B cell (primary cell): ENCODE data around the gene WDR73. TPM values are rescaled to one million over a fixed set of nuclear protein-coding genes. Genes with fewer than 3 reads are reported as not detected.

Source experiments
- ATAC-seq: fragments of 200-7000 bp; cut with Tn5 transposase; one replicate; pipeline ENCODE4 v1.10.0; 2021; ENCODE audit warnings: low read depth, mild to moderate bottlenecking, moderate number of reproducible peaks, moderate library complexity
- CTCF ChIA-PET: fragments of 350-600 bp; sonication (Branson Sonifier 250); formaldehyde crosslinking; loops from one replicate; lab custom pipeline; 2021; ENCODE audit warnings: antibody characterized with exemption, inconsistent platforms; lab: Charles Lee
- POLR2A ChIA-PET: fragments of 350-600 bp; sonication (Branson Sonifier 250); formaldehyde crosslinking; loops from one replicate; lab custom pipeline; 2021; ENCODE audit warnings: antibody characterized with exemption; lab: Charles Lee
- DNase-seq: peaks from one replicate; pipeline ENCODE4 v3.0.0; 2013
- H2AFZ ChIP-seq: 2 replicates; pipeline ENCODE4 v1.6.1; 2012; ENCODE audit warnings: mild to moderate bottlenecking, low read depth, low read length; ENCODE audit not compliant: insufficient read depth, poor library complexity, severe bottlenecking
- H3K27ac ChIP-seq, 2 donors: 1 replicate in 1 of 2; 2 replicates in 1 of 2; pipeline ENCODE4 v1.5.1; 2012 to 2013; ENCODE audit warnings: low read length in 2 of 2, mild to moderate bottlenecking in 2 of 2, moderate library complexity in 1 of 2
- H3K27me3 ChIP-seq, 4 experiments: fragments of 200-600 bp in 1 of 4; sonication (generic) in 1 of 4; replicated peaks in 1 of 4; 1 replicate in 2 of 4; 2 replicates in 2 of 4; pipeline versions ENCODE4 v1.6.1 to v1.7.0; 2013 to 2016; ENCODE audit warnings: low read length in 3 of 4, mild to moderate bottlenecking in 2 of 4, mixed read lengths in 1 of 4, moderate library complexity in 1 of 4; ENCODE audit not compliant: insufficient read depth in 4 of 4, control insufficient read depth in 3 of 4; ENCODE audit errors: control extremely low read depth in 1 of 4
- H3K36me3 ChIP-seq, 2 experiments: replicated peaks in 1 of 2; 1 replicate in 1 of 2; 2 replicates in 1 of 2; pipeline versions ENCODE4 v1.6.1 to v1.7.1; 2013; ENCODE audit warnings: low read length in 1 of 2; ENCODE audit not compliant: insufficient read depth in 2 of 2, control insufficient read depth in 1 of 2; ENCODE audit errors: control extremely low read depth in 1 of 2, extremely low read depth in 1 of 2
- H3K4me1 ChIP-seq, 2 donors: fragments of 200-600 bp in 1 of 2; sonication (generic) in 1 of 2; 1 replicate in 1 of 2; 2 replicates in 1 of 2; pipeline versions ENCODE4 v1.5.1 to v1.6.1; 2013 to 2017; ENCODE audit warnings: low read length in 2 of 2; ENCODE audit not compliant: control insufficient read depth in 2 of 2, insufficient read depth in 2 of 2
- H3K4me2 ChIP-seq: replicated peaks from 2 replicates; pipeline ENCODE3; 2012; ENCODE audit warnings: mild to moderate bottlenecking, low read depth, low read length; ENCODE audit not compliant: poor library complexity, severe bottlenecking
- H3K4me3 ChIP-seq, 5 experiments: fragments of 200-600 bp in 1 of 5; sonication (generic) in 1 of 5; 1 replicate in 3 of 5; 2 replicates in 2 of 5; pipeline versions ENCODE4 v1.5.1 to v1.7.0; 2011 to 2016; ENCODE audit warnings: low read length in 4 of 5, mild to moderate bottlenecking in 4 of 5, low read depth in 2 of 5, control low read depth in 1 of 5, moderate library complexity in 1 of 5; ENCODE audit not compliant: insufficient read depth in 1 of 5; ENCODE audit errors: control extremely low read depth in 1 of 5, extremely low read depth in 1 of 5
- H3K79me2 ChIP-seq: fragments of 200-600 bp; sonication (generic); one replicate; pipeline ENCODE4 v1.6.0; 2016; ENCODE audit warnings: low read length; ENCODE audit not compliant: control insufficient read depth, insufficient read depth
- H3K9ac ChIP-seq: fragments of 200-600 bp; sonication (generic); 2 replicates; pipeline ENCODE4 v1.6.1; 2017; ENCODE audit warnings: mild to moderate bottlenecking, low read length, moderate library complexity
- H3K9me3 ChIP-seq, 3 donors: one replicate each; pipeline versions ENCODE4 v1.6.1 to v1.7.1; 2013; ENCODE audit warnings: low read length in 2 of 3; ENCODE audit not compliant: control insufficient read depth in 2 of 3, insufficient read depth in 1 of 3; ENCODE audit errors: control extremely low read depth in 1 of 3
- H4K20me1 ChIP-seq: 2 replicates; pipeline ENCODE4 v1.6.0; 2012; ENCODE audit warnings: mild to moderate bottlenecking, low read length; ENCODE audit not compliant: insufficient read depth, control insufficient read depth, poor library complexity, severe bottlenecking
- H3K27ac Mint-ChIP-seq: one replicate; pipeline ENCODE4 v1.8.0; 2021; ENCODE audit warnings: mixed read lengths
- H3K27me3 Mint-ChIP-seq: one replicate; pipeline ENCODE4 v1.8.0; 2021; ENCODE audit warnings: mixed read lengths
- H3K4me1 Mint-ChIP-seq: one replicate; pipeline ENCODE4 v1.8.0; 2021; ENCODE audit warnings: mixed read lengths
- H3K4me3 Mint-ChIP-seq: one replicate; pipeline ENCODE4 v1.8.0; 2021; ENCODE audit warnings: mixed read lengths
- H3K9me3 Mint-ChIP-seq: one replicate; pipeline ENCODE4 v1.8.0; 2022; ENCODE audit warnings: mixed read lengths; ENCODE audit not compliant: insufficient read depth
- CTCF ChIP-seq: fragments of 200-600 bp; IDR thresholded peaks from one replicate; pipeline ENCODE4 v1.8.0; 2022; ENCODE audit warnings: antibody characterized with exemption, mild to moderate bottlenecking
- EZH2 ChIP-seq: IDR thresholded peaks from 2 replicates; pipeline ENCODE4 v1.6.1; 2012; ENCODE audit warnings: borderline replicate concordance, low read depth, mild to moderate bottlenecking, moderate library complexity, low read length; ENCODE audit not compliant: insufficient read depth, poor library complexity, severe bottlenecking
- WGBS: methylation state at CpG from one replicate; pipeline ENCODE4 v1.1.5; 2013; ENCODE audit warnings: missing lambda C conversion rate; ENCODE audit not compliant: insufficient coverage; 5-methylcytosine and 5-hydroxymethylcytosine counted together
- intact Hi-C: fragments of 100-400 bp; cut with micrococcal nuclease; formaldehyde crosslinking; loops from one replicate; pipeline ENCODE4 v1.10.0; 2022
- polyA plus RNA-seq: library from polyadenylated mRNA; depleted of rRNA; stranded (reverse); fragments of >200 nt; gene quantifications from 2 replicates; pipeline ENCODE4 v1.2.3, GENCODE V29; 2012
- total RNA-seq, 2 donors: library from RNA; stranded (reverse); fragments of 120-200 nt in 1 of 2; gene quantifications; 1 replicate in 1 of 2; 2 replicates in 1 of 2; pipeline versions ENCODE4 v1.2.3 to v1.2.4, GENCODE V29; 2013 to 2022

Gene WDR73
- total and polyA plus RNA-seq, 2 donors (not counting 1 experiment from before 2014, with no cell fraction given), result 21.0 to 43.4 TPM

- ATAC-seq, result no peak
Observed at GRCh38 chr15:84653584-84653909, 536 bp downstream of the WDR73 start.

More at GRCh38 chr15:84653584-84653909, 536 bp downstream of the WDR73 start:
- no peak for DNase-seq
- Histone ChIP-seq H2AFZ (peak overlapping the region; percentile 94), H3K4me3 (peak overlapping the region; percentile 75 to 93 (median 85)), H4K20me1 (peaks cover 5% of the 10 kb centered on the region), H3K4me1 (peaks cover 16 to 28% of the 10 kb centered on the region in 2 donors), H3K27ac (peak overlapping the region; percentile 61 to 88), H3K9me3 (no peaks in the 10 kb centered on the region), H3K36me3 (peaks cover 0 to 28% of the 10 kb centered on the region in 2 experiments), H3K27me3 (no peaks in the 10 kb centered on the region), H3K4me2 (peak overlapping the region; percentile 84), H3K9ac (peak overlapping the region; percentile 91), H3K79me2 (peaks cover 20% of the 10 kb centered on the region)
- intact Hi-C loops, result no loop called here
- H3K27me3 Mint-ChIP-seq, result no peaks in the 10 kb centered on the region
- peaks cover 27% of the 10 kb centered on the region for H3K4me1 Mint-ChIP-seq
- H3K4me3 Mint-ChIP-seq, result peak overlapping the region; percentile 97
- WGBS, result 27% methylated on average over 7 of the region's 7 CpGs
- H3K9me3 Mint-ChIP-seq, result no peaks in the 10 kb centered on the region
- ChIA-PET POLR2A (interaction anchor here (0.8 to 1.6 kb wide), 4 partner anchors 22 to 94 kb away, joined by 3 to 8 read pairs (median 4); partner anchors contain the start of gene SEC11A), CTCF (interaction anchor here (0.7 to 4.1 kb wide), 16 partner anchors 10 to 390 kb away, joined by 3 to 21 read pairs (median 4); partner anchors contain the start of genes SEC11A and ZSCAN2)
- TF ChIP-seq EZH2 (no peak), CTCF (no peak)
- peak overlapping the region; percentile 98 for H3K27ac Mint-ChIP-seq
